Testis (tissue), 2 donors: ENCODE measurements around the gene IL17F.

Experiments
- CTCF ChIP-seq, 3 experiments: fragments of 450-650 bp in 2 of 3; fragments of 200-600 bp in 1 of 3; sonication (generic) in 1 of 3; IDR thresholded peaks; one replicate each; pipeline ENCODE4 v1.5.1; 2016 to 2019; ENCODE audit warnings: antibody characterized with exemption in 3 of 3, mild to moderate bottlenecking in 2 of 3, moderate library complexity in 1 of 3
- POLR2A ChIP-seq: fragments of 450-650 bp; IDR thresholded peaks from one replicate; pipeline ENCODE4 v1.6.1; 2017; ENCODE audit warnings: antibody characterized with exemption, mild to moderate bottlenecking, moderate library complexity

- TF ChIP-seq CTCF (IDR thresholded peaks at IDR 0.05) (no peak), POLR2A (no peak)
Observed at GRCh38 chr6:52191824-52192223, 52.5 kb downstream of the IL17F start.
